Ramos (cell line): ENCODE data around the gene SLC51B.
"Not testable (repeated sequence)": the region's sequence is repeated elsewhere in the genome, so short reads cannot be mapped to it uniquely, and the experiment has no call there.

Experiments used
- in situ Hi-C: fragments of 300-500 bp; cut with MboI; formaldehyde crosslinking; loops from one replicate; pipeline ENCODE4 v1.14.3; 2022; ENCODE audit warnings: low sequenced_read_pairs; ENCODE audit not compliant: unreplicated experiment

Gene SLC51B

GRCh38 chr15:65095747-65096104, 50.5 kb downstream of the SLC51B start:
- in situ Hi-C loops: no loop called here

DNA sequence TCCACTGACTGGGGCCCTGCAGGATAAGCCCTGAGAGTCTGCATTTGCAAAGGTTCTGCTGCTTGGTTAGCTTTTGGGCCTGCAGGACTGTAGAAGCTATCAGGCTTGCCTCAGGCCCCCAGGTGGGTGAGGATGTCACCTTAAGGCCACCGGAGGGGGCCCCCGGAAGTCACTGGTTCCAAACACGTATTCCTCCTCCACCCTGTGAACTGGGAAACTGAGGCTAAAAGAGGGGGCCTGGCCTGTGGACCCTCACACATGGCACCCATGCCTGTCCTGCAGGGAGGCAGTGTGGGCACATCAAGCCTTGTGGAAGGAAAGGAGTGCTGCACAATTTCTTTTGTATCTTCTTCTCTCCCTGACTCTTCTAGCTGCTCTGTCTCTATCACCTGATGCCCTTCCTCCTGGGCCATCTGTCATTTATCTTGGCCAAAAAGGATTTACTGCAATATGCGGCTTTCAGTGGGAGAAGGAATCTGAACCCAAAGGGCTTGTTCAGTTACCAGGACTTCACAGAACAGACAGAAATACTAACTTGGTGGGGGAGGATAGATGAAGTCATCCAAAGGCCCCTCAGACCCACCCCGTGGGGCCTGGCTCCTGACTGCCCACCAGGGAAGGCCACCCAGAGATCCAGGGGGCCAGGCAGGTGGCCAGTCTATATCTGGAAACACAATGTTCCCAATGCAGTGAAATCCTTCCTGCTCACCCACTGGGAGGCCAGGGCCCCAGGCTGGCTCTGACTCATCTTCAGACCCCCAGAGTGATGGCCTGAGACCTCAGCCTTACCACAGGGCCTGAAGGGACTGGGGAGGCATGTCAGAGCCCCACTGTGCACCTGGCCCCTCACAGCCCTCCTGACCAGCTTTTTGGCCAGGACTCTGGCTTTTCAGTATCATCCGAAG, 51.5 kb downstream of the SLC51B start:
- in situ Hi-C loops: no loop called here

DNA sequence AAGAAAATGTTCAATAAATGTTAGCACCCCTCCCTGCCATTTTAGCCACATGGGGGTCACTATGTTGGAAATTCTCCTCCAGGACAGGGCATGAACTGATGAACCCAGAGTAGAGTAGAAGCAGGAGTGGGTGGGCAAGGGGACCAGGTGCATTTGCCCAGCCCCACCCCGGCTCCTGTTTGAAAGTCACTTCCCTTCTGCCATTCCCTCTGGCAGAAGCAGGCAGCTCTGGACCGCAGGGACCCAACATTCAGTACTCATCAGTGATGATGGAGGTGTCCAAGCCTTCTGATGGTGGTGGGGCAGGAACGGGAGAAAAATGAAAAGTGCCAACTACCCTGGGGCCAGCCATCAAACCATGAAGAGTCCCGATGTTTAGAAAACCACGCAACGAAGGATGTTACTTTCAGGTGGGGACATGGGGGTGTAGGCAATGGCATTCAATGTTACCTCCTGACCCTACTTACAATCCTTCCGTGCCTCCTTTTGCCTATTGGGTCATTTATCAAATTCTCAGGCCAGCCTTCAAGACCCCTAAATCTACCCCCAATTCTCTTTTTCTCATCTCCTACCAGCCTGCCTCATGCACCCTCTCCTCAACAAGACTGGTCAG, 52.6 kb downstream of the SLC51B start:
- in situ Hi-C loops: no loop called here

DNA sequence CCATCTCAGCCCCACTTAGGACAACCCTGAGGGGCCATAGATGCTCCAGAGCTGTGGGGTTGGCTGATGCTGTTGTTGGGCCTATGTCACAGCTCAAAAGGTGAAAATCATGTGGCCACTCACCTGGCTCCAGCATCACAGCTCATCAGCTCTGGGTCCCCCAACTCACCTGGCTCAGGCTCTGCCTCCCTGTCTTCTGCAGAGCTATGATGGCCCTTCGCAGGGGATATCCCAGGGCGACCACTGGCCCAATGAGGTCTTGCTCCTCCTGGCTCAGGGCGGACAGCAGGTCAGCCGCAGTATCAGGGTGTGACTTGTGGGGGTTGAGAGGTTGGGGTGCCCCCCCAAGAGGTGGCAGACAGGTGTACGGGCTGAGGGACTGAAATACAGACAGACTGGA, 54.1 kb downstream of the SLC51B start:
- in situ Hi-C loops: no loop called here

DNA sequence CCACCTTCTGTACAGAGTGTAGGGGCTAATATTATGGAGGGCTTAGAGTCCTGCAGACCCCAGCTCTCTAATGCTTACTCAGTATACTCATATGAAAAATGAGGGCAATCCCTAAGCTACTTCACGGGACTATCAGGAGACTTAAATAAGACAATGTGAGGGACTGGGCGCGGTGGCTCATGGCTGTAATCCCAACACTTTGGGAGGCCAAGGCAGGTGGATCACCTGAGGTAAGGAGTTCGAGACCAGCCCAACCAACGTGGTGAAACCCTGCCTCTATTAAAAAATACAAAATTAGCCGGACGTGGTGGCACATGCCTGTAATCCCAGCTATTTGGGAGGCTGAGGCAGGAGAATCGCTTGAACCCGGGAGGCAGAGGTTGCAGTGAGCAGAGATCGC, 54.6 kb downstream of the SLC51B start:
- in situ Hi-C loops: not testable (repeated sequence)

DNA sequence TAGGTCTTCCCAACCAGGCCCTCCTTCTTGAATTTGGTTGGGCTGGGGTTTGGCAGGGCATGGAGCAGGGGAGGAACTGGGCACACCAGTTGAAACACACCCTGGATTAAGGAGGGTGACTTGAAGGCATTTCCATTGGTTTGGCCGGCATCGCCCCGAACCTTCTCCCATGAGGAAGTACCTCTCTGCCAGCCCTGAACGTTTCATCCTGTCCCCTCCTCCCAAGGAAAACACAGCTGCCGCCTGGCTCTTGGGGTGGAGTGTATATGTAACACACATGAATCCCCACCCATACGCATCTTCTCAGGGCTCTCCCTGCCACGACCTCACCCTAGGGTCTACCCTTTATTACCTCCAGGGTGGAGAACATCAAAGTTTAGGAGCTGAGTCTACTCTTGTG, 55.3 kb downstream of the SLC51B start:
- in situ Hi-C loops: no loop called here

GRCh38 chr15:65101411-65101890, 56.3 kb downstream of the SLC51B start:
- in situ Hi-C loops: no loop called here

GRCh38 chr15:65101891-65102708, 56.9 kb downstream of the SLC51B start:
- in situ Hi-C loops: no loop called here

DNA sequence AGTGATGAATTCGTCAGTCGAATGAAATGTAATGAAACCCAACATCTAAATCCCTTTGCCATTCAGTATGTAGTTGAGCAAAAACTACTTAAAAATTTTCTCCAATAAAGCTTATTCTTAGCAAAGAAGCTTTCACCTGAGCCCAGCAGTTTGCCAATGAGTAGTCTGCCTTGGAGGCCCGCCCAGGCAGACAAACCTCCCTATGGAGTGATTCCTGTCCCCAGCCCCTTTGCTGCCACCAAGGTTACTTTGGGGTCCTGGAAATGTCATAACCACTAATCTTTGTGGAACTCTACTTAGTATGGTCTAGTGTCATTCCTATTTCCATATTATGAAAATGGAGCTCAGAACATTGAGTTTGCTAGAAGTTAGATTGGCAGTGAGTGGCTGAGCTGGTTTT, 57.7 kb downstream of the SLC51B start:
- in situ Hi-C loops: no loop called here
